ENCODE results near the gene MSI2.

Gene MSI2

DNA sequence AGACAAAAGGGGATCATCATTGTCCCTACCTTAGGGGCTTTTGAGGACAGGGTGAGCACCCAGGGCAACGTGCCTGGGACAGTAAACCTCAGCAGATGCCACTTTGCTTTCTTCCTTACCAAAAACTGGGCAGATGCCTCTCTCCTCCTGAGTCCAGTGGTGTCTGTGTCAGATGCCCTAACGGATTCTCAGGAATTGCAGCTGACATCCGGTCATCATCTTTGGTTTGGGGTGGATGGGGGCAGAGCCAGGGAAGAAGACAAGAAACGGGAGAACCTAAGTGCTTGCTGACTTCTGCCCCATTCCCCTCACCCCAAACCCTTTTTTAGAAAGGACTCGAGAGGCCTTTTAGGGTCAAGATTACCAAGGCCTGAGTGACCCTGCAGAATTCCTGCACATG is 187.5 kb downstream of the MSI2 start:
- Histone ChIP-seq H2BK120ac (ENCODE audit: low read depth, low read length) (no peak overlapping the region), H3K36me3 (replicated peaks in 1 of 2; ENCODE audit: control insufficient read depth in 2 of 2, insufficient read depth in 2 of 2, low read length in 2 of 2) (peaks cover 0 to 2% of the 10 kb centered on the region in 2 donors), H4K91ac (ENCODE audit: low read depth, low read length, poor library complexity) (no peak overlapping the region), H3K4me3 (ENCODE audit: low read length in 2 of 2) (no peak overlapping the region), H3K14ac (ENCODE audit: low read length) (no peak overlapping the region), H2AFZ (ENCODE audit: low read length) (no peak overlapping the region), H3K4me2 (ENCODE audit: insufficient read depth, low read length, poor library complexity, severe bottlenecking) (no peak overlapping the region), H3K4me1 (ENCODE audit: control insufficient read depth in 2 of 2, insufficient read depth in 1 of 2, low read depth in 1 of 2, low read length in 2 of 2) (peaks cover 49 to 57% of the 10 kb centered on the region in 2 donors), H2AK5ac (ENCODE audit: low read depth, low read length) (no peak overlapping the region), H4K8ac (ENCODE audit: low read depth, low read length) (no peak overlapping the region), H2BK5ac (ENCODE audit: low read length) (no peak overlapping the region), H2BK15ac (ENCODE audit: low read length) (no peak overlapping the region), H3K18ac (ENCODE audit: low read length) (peak overlapping the region; percentile 36), H3K27me3 (ENCODE audit: control insufficient read depth in 3 of 3, insufficient read depth in 3 of 3, low read depth in 1 of 3, low read length in 3 of 3) (no peaks in the 10 kb centered on the region), H2BK12ac (ENCODE audit: low read length) (no peak overlapping the region), H3K9ac (ENCODE audit: low read depth, low read length, poor library complexity) (no peak overlapping the region), H3K23ac (ENCODE audit: low read depth, low read length, poor library complexity) (no peak overlapping the region), H3K4ac (ENCODE audit: low read length) (no peak overlapping the region), H3K27ac (replicated peaks; ENCODE audit: low read length) (no peak overlapping the region), H3K9me3 (replicated peaks in 1 of 2; ENCODE audit: control insufficient read depth in 2 of 2, insufficient read depth in 1 of 2, low read depth in 1 of 2, low read length in 2 of 2) (peaks cover 0 to 5% of the 10 kb centered on the region in 2 donors), H3K79me1 (ENCODE audit: low read depth, low read length) (peaks cover 12% of the 10 kb centered on the region)
- DNase-seq (ENCODE audit: low spot score), result no peak
- no CpG with 5 or more reads among the region's 5 CpGs for WGBS, 2 donors (ENCODE audit: extremely low coverage in 2 of 2, insufficient read length in 2 of 2, insufficient replicate concordance in 1 of 2)

DNA sequence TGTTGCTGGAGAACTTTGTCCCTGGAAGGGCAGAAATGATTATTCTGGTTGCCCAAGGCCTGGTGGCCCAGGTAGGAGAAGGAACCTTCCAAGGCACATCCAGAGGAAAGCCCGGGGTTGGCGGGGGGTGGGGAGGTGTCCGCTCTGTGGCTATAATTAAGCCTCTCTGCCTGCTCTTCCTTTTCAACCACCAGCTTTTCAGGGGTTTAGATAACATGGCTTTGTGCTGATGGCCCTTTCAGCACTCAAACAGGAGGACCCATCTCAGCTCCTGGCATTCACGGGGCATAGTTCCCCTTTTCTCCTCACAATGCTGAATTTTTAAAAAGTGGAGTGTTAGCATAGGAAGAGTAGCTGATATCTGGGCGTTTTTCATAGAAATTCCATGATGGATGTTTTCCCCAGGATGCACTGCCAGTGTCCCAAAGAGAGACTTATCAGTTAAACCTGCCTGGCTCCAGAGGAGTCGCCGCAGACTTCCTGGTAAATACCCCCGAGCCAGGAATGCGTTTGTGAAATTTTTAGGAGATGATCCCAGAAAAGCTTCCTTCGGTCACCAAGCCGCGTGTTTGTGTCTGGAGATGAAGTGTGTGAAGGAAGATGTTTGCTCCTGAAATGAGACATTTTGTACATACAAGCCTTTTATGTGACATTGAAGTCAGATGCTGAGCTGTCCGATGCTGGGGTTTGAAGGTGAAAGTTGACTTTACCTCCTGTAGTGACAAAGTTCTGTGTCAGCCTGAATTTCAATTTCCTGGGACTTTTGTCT is 188.5 kb downstream of the MSI2 start:
- Histone ChIP-seq H3K18ac (ENCODE audit: low read length) (no peak overlapping the region), H2BK120ac (ENCODE audit: low read depth, low read length) (no peak overlapping the region), H3K4me1 (ENCODE audit: control insufficient read depth in 2 of 2, insufficient read depth in 1 of 2, low read depth in 1 of 2, low read length in 2 of 2) (peaks cover 48 to 56% of the 10 kb centered on the region in 2 donors), H3K4me3 (ENCODE audit: low read length in 2 of 2) (no peak overlapping the region), H3K27ac (replicated peaks; ENCODE audit: low read length) (no peak overlapping the region), H2AFZ (ENCODE audit: low read length) (no peak overlapping the region), H3K4ac (ENCODE audit: low read length) (no peak overlapping the region), H3K9ac (ENCODE audit: low read depth, low read length, poor library complexity) (no peak overlapping the region), H3K27me3 (ENCODE audit: control insufficient read depth in 3 of 3, insufficient read depth in 3 of 3, low read depth in 1 of 3, low read length in 3 of 3) (no peaks in the 10 kb centered on the region), H3K4me2 (ENCODE audit: insufficient read depth, low read length, poor library complexity, severe bottlenecking) (no peak overlapping the region), H4K8ac (ENCODE audit: low read depth, low read length) (no peak overlapping the region), H4K91ac (ENCODE audit: low read depth, low read length, poor library complexity) (no peak overlapping the region), H2AK5ac (ENCODE audit: low read depth, low read length) (no peak overlapping the region), H3K23ac (ENCODE audit: low read depth, low read length, poor library complexity) (no peak overlapping the region), H3K14ac (ENCODE audit: low read length) (no peak overlapping the region), H3K9me3 (replicated peaks in 1 of 2; ENCODE audit: control insufficient read depth in 2 of 2, insufficient read depth in 1 of 2, low read depth in 1 of 2, low read length in 2 of 2) (no peaks in the 10 kb centered on the region), H2BK12ac (ENCODE audit: low read length) (no peak overlapping the region), H2BK5ac (ENCODE audit: low read length) (no peak overlapping the region), H3K36me3 (replicated peaks in 1 of 2; ENCODE audit: control insufficient read depth in 2 of 2, insufficient read depth in 2 of 2, low read length in 2 of 2) (peaks cover 2 to 3% of the 10 kb centered on the region in 2 donors), H2BK15ac (ENCODE audit: low read length) (no peak overlapping the region), H3K79me1 (ENCODE audit: low read depth, low read length) (peaks cover 11% of the 10 kb centered on the region)
- WGBS, 2 donors (ENCODE audit: extremely low coverage in 2 of 2, insufficient read length in 2 of 2, insufficient replicate concordance in 1 of 2), result no CpG with 5 or more reads among the region's 13 CpGs
- no peak for DNase-seq (ENCODE audit: low spot score)

DNA sequence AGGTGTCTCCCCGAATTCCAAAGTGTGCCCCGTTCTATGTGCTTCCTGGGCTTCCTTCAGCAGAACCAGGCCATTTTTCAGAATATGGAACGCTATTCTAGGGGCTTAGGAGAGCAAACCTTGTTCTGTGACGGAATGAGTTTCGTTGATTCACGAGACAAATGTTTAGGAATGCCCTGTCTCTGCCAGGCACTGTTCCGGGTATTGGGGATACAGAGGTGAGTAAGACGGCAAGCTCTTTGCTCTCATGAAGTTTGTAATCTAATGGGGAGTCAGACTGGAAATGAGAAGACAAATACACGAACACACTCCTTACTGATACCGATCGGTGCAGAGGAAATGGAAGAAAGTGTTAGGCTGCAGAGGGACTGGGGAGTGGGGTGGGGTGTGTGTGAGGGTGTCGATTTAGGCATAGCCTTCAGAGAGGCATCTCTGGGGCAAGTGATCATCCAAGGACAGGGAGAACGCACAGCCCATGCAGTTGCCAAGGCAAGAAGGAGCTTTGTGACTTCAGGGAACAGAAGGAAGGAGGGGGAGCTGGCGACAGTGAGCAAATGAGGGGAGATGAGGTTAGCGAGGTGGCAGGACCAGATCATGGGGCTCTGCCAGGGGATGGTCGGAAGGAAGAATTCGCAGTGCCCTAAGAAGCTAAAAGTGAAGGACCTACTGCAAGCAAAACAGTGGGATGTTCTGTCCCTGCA is 189.6 kb downstream of the MSI2 start:
- H3K4me3 ChIP-seq (ENCODE audit: low read length in 2 of 2), result no peak overlapping the region
- H3K4ac ChIP-seq (ENCODE audit: low read length), result no peak overlapping the region
- WGBS, 2 donors (ENCODE audit: extremely low coverage in 2 of 2, insufficient read length in 2 of 2, insufficient replicate concordance in 1 of 2), result no CpG with 5 or more reads among the region's 17 CpGs
- no peak overlapping the region for H2AFZ ChIP-seq (ENCODE audit: low read length)
- H4K8ac ChIP-seq (ENCODE audit: low read depth, low read length), result no peak overlapping the region
- H4K91ac ChIP-seq (ENCODE audit: low read depth, low read length, poor library complexity), result no peak overlapping the region
- H3K9ac ChIP-seq (ENCODE audit: low read depth, low read length, poor library complexity), result no peak overlapping the region
- H2BK120ac ChIP-seq (ENCODE audit: low read depth, low read length), result no peak overlapping the region
- no peak overlapping the region for H2BK15ac ChIP-seq (ENCODE audit: low read length)
- H3K4me1 ChIP-seq (ENCODE audit: control insufficient read depth in 2 of 2, insufficient read depth in 1 of 2, low read depth in 1 of 2, low read length in 2 of 2), result peaks cover 38 to 46% of the 10 kb centered on the region in 2 donors
- no peaks in the 10 kb centered on the region for H3K27me3 ChIP-seq (ENCODE audit: control insufficient read depth in 3 of 3, insufficient read depth in 3 of 3, low read depth in 1 of 3, low read length in 3 of 3)
- H2AK5ac ChIP-seq (ENCODE audit: low read depth, low read length), result no peak overlapping the region
- no peak overlapping the region for H3K14ac ChIP-seq (ENCODE audit: low read length)
- H2BK5ac ChIP-seq (ENCODE audit: low read length), result no peak overlapping the region
- H3K36me3 ChIP-seq (replicated peaks in 1 of 2; ENCODE audit: control insufficient read depth in 2 of 2, insufficient read depth in 2 of 2, low read length in 2 of 2), result peaks cover 3 to 5% of the 10 kb centered on the region in 2 donors
- no peak overlapping the region for H2BK12ac ChIP-seq (ENCODE audit: low read length)
- no peak for DNase-seq (ENCODE audit: low spot score)
- peaks cover 7% of the 10 kb centered on the region for H3K79me1 ChIP-seq (ENCODE audit: low read depth, low read length)
- no peak overlapping the region for H3K27ac ChIP-seq (replicated peaks; ENCODE audit: low read length)
- H3K9me3 ChIP-seq (replicated peaks in 1 of 2; ENCODE audit: control insufficient read depth in 2 of 2, insufficient read depth in 1 of 2, low read depth in 1 of 2, low read length in 2 of 2), result no peaks in the 10 kb centered on the region
- no peak overlapping the region for H3K4me2 ChIP-seq (ENCODE audit: insufficient read depth, low read length, poor library complexity, severe bottlenecking)
- peak overlapping the region; percentile 17 for H3K23ac ChIP-seq (ENCODE audit: low read depth, low read length, poor library complexity)
- peak overlapping the region; percentile 60 for H3K18ac ChIP-seq (ENCODE audit: low read length)

DNA sequence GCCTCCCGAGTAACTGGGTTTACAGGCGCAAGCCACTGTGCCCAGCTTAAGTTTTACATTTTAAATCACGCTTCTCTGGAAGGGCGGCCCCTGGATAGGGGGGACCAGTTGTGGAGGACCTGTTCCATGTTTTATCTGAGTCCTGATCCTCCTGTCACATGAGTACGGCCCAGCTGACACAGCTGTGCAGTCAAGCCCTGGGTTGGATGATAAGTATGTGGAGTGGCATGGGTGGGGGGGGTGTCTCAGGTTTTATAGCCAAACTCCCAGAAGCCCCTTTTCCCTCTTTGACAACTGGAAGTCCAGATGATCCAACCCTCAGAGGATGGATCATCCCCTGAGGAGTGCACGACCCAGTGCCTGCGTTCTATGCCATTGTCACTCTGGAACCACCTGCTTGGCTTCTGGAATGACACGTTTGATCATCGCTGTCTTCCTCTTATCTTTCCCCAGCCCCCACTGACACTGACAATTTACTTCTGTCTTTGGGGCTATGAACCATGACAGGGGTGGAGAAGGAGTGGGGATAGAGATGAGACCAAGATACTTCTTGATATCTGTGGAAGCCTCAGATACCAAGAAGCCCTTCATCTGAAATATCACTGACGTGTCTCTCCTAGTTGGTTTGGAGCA is 191.2 kb downstream of the MSI2 start:
- no peak overlapping the region for H4K8ac ChIP-seq (ENCODE audit: low read depth, low read length)
- H3K4me1 ChIP-seq (ENCODE audit: control insufficient read depth in 2 of 2, insufficient read depth in 1 of 2, low read depth in 1 of 2, low read length in 2 of 2), result peaks cover 32 to 37% of the 10 kb centered on the region in 2 donors
- no peak overlapping the region for H3K23ac ChIP-seq (ENCODE audit: low read depth, low read length, poor library complexity)
- no peaks in the 10 kb centered on the region for H3K9me3 ChIP-seq (replicated peaks in 1 of 2; ENCODE audit: control insufficient read depth in 2 of 2, insufficient read depth in 1 of 2, low read depth in 1 of 2, low read length in 2 of 2)
- no peak overlapping the region for H3K4me3 ChIP-seq (ENCODE audit: low read length in 2 of 2)
- no peak overlapping the region for H2BK5ac ChIP-seq (ENCODE audit: low read length)
- peaks cover 7% of the 10 kb centered on the region for H3K79me1 ChIP-seq (ENCODE audit: low read depth, low read length)
- no peak for DNase-seq (ENCODE audit: low spot score)
- no peak overlapping the region for H3K14ac ChIP-seq (ENCODE audit: low read length)
- no CpG with 5 or more reads among the region's 10 CpGs for WGBS, 2 donors (ENCODE audit: extremely low coverage in 2 of 2, insufficient read length in 2 of 2, insufficient replicate concordance in 1 of 2)
- H3K18ac ChIP-seq (ENCODE audit: low read length), result no peak overlapping the region
- no peak overlapping the region for H2AK5ac ChIP-seq (ENCODE audit: low read depth, low read length)
- H2BK12ac ChIP-seq (ENCODE audit: low read length), result no peak overlapping the region
- no peak overlapping the region for H2BK120ac ChIP-seq (ENCODE audit: low read depth, low read length)
- no peak overlapping the region for H3K27ac ChIP-seq (replicated peaks; ENCODE audit: low read length)
- no peak overlapping the region for H3K4ac ChIP-seq (ENCODE audit: low read length)
- H4K91ac ChIP-seq (ENCODE audit: low read depth, low read length, poor library complexity), result no peak overlapping the region
- H3K27me3 ChIP-seq (ENCODE audit: control insufficient read depth in 3 of 3, insufficient read depth in 3 of 3, low read depth in 1 of 3, low read length in 3 of 3), result no peaks in the 10 kb centered on the region
- H2AFZ ChIP-seq (ENCODE audit: low read length), result no peak overlapping the region
- no peak overlapping the region for H3K9ac ChIP-seq (ENCODE audit: low read depth, low read length, poor library complexity)
- peaks cover 3 to 20% of the 10 kb centered on the region in 2 donors for H3K36me3 ChIP-seq (replicated peaks in 1 of 2; ENCODE audit: control insufficient read depth in 2 of 2, insufficient read depth in 2 of 2, low read length in 2 of 2)
- no peak overlapping the region for H3K4me2 ChIP-seq (ENCODE audit: insufficient read depth, low read length, poor library complexity, severe bottlenecking)
- H2BK15ac ChIP-seq (ENCODE audit: low read length), result no peak overlapping the region

Measured in neuronal stem cell (in vitro differentiated cells).